HG02973 (cell line): ENCODE data around the gene TBC1D20.
A peak's percentile ranks its signal among the peaks of the same experiment; 100 is the strongest.
"Not testable (repeated sequence)": the region's sequence is repeated elsewhere in the genome, so short reads cannot be mapped to it uniquely, and the experiment has no call there.

Experiments
- ATAC-seq: cut with Tn5 transposase; IDR thresholded peaks from one replicate; pipeline ENCODE4 v1.9.1; 2021; ENCODE audit warnings: moderate library complexity; ENCODE audit not compliant: unreplicated experiment

The TBC1D20 gene

GRCh38 chr20:476561-477249 is 14.4 kb upstream of the TBC1D20 start:
- not testable (repeated sequence) for ATAC-seq

GRCh38 chr20:475463-476357 is 13.4 kb upstream of the TBC1D20 start:
- no peak for ATAC-seq

- ATAC-seq = no peak
These were observed 12.2 kb upstream of the TBC1D20 start for GRCh38 chr20:474581-474980.

- ATAC-seq = no peak
These were observed 10.6 kb upstream of the TBC1D20 start for GRCh38 chr20:472889-473292.

GRCh38 chr20:472137-472846 is 10.0 kb upstream of the TBC1D20 start:
- ATAC-seq = no peak

GRCh38 chr20:469746-470490 is 7.6 kb upstream of the TBC1D20 start:
- ATAC-seq = no peak

GRCh38 chr20:467755-468154 is 5.4 kb upstream of the TBC1D20 start:
- no peak for ATAC-seq

- ATAC-seq = peak; percentile 31
These were observed 807 bp downstream of the TBC1D20 start for GRCh38 chr20:461254-462198.

- ATAC-seq = no peak
These were observed 1.6 kb downstream of the TBC1D20 start for GRCh38 chr20:460707-461106.

GRCh38 chr20:460180-460579 is 2.2 kb downstream of the TBC1D20 start:
- no peak for ATAC-seq

GRCh38 chr20:458776-459175 is 3.6 kb downstream of the TBC1D20 start:
- ATAC-seq = no peak

GRCh38 chr20:454951-455350 is 7.4 kb downstream of the TBC1D20 start:
- no peak for ATAC-seq

GRCh38 chr20:452021-452420 is 10.3 kb downstream of the TBC1D20 start:
- ATAC-seq = not testable (repeated sequence)

GRCh38 chr20:445514-446336 is 16.6 kb downstream of the TBC1D20 start:
- no peak for ATAC-seq

- ATAC-seq = no peak
These were observed 17.4 kb downstream of the TBC1D20 start for GRCh38 chr20:444862-445426.

- no peak for ATAC-seq
These were observed 18.2 kb downstream of the TBC1D20 start for GRCh38 chr20:444117-444516.

- no peak for ATAC-seq
These were observed 19.0 kb downstream of the TBC1D20 start for GRCh38 chr20:443223-443775.

- no peak for ATAC-seq
These were observed 21.7 kb downstream of the TBC1D20 start for GRCh38 chr20:440636-441035.
